Measurements from ENCODE around the gene NCKAP5.

- TF ChIP-seq CTCF (IDR thresholded peaks at IDR 0.05 in 8 of 11, conservative IDR thresholded peaks at IDR 0.05 in 3 of 11) = no peak
- no peak for TF ChIP-seq POLR2A (IDR thresholded peaks at IDR 0.05)
These were observed 50.4 kb downstream of the NCKAP5 start for GRCh38 chr2:133517876-133518275.

Measured in spleen (tissue), 7 donors.